ENCODE results near the gene CEBPE. TPM values are rescaled to one million over a fixed set of nuclear protein-coding genes. Genes with fewer than 3 reads are reported as not detected.

The CEBPE gene
- total RNA-seq, 1 experiment from 2014 or later = not detected

- DNase-seq (ENCODE audit: low read depth, low spot score) = no peak
- in situ Hi-C loops (cut with HindIII; ENCODE audit: low pct_unique_long_range_greater_than_20kb, low sequenced_read_pairs) = no loop called here
These were observed 28.6 kb upstream of the CEBPE start for GRCh38 chr14:23147676-23148075.

GRCh38 chr14:23146980-23147379, 27.9 kb upstream of the CEBPE start:
- in situ Hi-C loops (cut with HindIII; ENCODE audit: low pct_unique_long_range_greater_than_20kb, low sequenced_read_pairs) = no loop called here
- DNase-seq (ENCODE audit: low read depth, low spot score) = no peak

- in situ Hi-C loops (cut with HindIII; ENCODE audit: low pct_unique_long_range_greater_than_20kb, low sequenced_read_pairs) = no loop called here
- no peak for DNase-seq (ENCODE audit: low read depth, low spot score)
These were observed 27.4 kb upstream of the CEBPE start for GRCh38 chr14:23146351-23146910.

DNA sequence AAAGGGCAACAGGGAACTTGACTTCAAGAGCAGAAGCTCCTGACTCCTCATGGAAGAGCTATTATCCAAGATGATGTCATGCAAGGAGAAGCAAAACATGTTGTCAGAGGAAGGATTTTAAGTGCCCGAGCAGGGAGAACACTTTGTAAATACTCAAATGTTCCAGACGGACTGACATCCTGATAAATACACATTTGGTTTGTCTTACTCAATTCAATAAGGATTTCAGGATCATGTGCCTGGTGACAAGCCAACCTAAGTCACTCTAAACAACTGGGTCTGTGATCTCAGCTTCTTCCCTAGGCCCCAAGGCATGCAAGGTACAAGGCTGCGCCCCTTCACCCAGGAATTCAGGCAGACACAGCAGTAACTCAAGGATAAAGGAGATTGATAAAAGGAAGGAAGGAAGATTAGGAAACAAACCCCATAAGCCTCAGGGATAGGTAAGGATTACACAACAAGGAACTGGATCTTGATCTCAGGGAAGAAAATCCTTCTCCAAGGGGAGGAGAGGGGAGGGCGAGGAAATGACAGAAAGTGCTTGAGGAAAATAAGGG, 26.8 kb upstream of the CEBPE start:
- in situ Hi-C loops (cut with HindIII; ENCODE audit: low pct_unique_long_range_greater_than_20kb, low sequenced_read_pairs) = no loop called here

DNA sequence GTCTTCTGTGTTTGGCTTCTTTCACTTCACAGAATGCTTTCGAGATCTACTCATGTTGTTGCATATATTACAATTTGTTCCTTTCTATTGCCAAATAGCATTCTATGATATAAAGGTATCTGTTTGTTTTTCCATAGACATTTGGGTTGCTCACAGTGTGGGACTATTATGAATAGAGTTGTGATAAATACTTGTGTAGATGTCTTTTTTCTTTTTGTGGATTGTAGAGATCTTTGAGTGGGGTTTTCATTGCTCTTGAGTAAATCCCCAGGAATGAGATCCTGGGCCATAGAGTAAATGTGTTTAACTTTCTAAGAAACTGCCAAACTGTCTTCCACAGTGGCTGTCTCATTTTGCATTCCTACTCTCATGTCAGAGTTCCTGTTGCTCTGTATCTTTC, 24.9 kb upstream of the CEBPE start:
- no peak for DNase-seq (ENCODE audit: low read depth, low spot score)
- in situ Hi-C loops (cut with HindIII; ENCODE audit: low pct_unique_long_range_greater_than_20kb, low sequenced_read_pairs) = no loop called here

More for the DNA sequence above, 26.8 kb upstream of the CEBPE start:
- peak; percentile 29 for DNase-seq (ENCODE audit: low read depth, low spot score)

DNA sequence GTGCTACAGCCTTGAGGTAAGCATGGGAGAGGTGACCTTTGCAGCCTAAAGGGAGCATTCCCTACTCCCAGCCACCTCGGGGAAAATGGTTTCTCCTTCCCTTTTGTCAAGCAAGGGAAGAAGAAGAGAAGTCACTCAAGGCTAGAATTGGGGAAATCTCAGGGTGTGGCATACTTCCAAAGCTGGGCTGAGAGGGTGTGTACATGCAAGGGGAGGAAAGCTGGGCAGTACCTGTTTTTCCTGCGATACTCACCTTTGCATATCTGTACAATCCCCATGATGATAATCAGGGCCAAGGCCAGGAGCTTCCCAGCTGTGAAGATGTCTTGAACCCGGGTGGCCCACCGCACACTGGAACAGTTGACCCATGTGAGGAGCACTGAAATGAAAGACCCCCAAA, 23.8 kb upstream of the CEBPE start:
- DNase-seq (ENCODE audit: low read depth, low spot score) = no peak
- in situ Hi-C loops (cut with HindIII; ENCODE audit: low pct_unique_long_range_greater_than_20kb, low sequenced_read_pairs) = no loop called here

- DNase-seq (ENCODE audit: low read depth, low spot score) = peak; percentile 95
- in situ Hi-C loops (cut with HindIII; ENCODE audit: low pct_unique_long_range_greater_than_20kb, low sequenced_read_pairs) = no loop called here
These were observed 22.8 kb upstream of the CEBPE start for GRCh38 chr14:23141706-23142444.

GRCh38 chr14:23140371-23140770, 21.3 kb upstream of the CEBPE start:
- in situ Hi-C loops (cut with HindIII; ENCODE audit: low pct_unique_long_range_greater_than_20kb, low sequenced_read_pairs) = no loop called here
- no peak for DNase-seq (ENCODE audit: low read depth, low spot score)

DNA sequence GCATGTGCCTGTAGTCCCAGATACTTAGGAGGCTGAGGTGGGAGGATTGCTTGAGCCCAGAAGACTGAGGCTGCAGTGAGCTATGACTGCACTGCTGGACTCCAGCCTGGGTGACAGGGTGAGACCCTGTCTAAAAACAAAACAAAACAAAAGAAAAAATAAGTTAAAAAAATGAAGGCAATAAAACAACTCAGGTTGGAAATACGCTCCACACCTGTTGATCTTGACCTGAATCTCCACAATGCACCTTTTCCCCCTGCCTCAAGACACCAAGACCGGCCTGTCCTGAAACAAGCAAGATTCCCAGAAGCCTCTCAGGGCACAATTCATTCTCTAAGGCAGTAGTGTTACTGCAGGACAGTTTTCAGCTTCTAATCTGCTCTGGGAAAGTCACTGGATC, 20.8 kb upstream of the CEBPE start:
- DNase-seq (ENCODE audit: low read depth, low spot score) = no peak
- in situ Hi-C loops (cut with HindIII; ENCODE audit: low pct_unique_long_range_greater_than_20kb, low sequenced_read_pairs) = no loop called here

GRCh38 chr14:23137813-23138535, 18.9 kb upstream of the CEBPE start:
- in situ Hi-C loops (cut with HindIII; ENCODE audit: low pct_unique_long_range_greater_than_20kb, low sequenced_read_pairs) = no loop called here
- no peak for DNase-seq (ENCODE audit: low read depth, low spot score)

DNA sequence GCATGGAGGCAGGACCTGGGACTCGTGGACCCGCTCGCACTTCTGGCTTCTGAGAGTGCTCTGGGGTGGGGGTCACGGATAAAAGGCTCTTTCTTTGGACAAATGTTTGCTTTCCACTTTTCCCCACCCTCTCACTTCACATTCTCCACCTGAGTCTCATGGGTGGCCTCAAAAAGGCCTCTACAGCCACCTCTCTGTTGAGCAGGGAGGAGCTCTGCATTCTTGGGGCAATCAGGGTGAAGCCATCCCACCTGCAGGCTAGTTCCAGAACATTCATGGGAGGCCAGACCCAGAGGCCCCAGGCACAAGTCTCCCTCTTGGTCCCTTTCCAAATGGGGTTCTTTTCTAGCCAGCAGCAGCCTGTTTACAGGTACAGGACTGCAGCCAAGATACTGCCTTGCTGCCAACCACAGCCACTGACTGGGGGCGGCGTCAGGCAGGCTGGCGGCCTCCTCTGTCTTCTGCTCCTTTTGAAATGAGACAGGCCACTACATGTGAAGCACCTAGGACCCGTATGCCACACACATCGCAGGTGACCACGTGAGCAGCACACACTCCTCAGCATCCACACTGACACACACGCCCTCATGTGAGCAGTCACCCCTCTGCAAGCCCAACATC, 18.2 kb upstream of the CEBPE start:
- DNase-seq (ENCODE audit: low read depth, low spot score) = no peak
- in situ Hi-C loops (cut with HindIII; ENCODE audit: low pct_unique_long_range_greater_than_20kb, low sequenced_read_pairs) = no loop called here

GRCh38 chr14:23136566-23137133, 17.6 kb upstream of the CEBPE start:
- in situ Hi-C loops (cut with HindIII; ENCODE audit: low pct_unique_long_range_greater_than_20kb, low sequenced_read_pairs) = no loop called here
- no peak for DNase-seq (ENCODE audit: low read depth, low spot score)

- DNase-seq (ENCODE audit: low read depth, low spot score) = no peak
- in situ Hi-C loops (cut with HindIII; ENCODE audit: low pct_unique_long_range_greater_than_20kb, low sequenced_read_pairs) = no loop called here
These were observed 13.9 kb upstream of the CEBPE start for GRCh38 chr14:23132970-23133369.

DNA sequence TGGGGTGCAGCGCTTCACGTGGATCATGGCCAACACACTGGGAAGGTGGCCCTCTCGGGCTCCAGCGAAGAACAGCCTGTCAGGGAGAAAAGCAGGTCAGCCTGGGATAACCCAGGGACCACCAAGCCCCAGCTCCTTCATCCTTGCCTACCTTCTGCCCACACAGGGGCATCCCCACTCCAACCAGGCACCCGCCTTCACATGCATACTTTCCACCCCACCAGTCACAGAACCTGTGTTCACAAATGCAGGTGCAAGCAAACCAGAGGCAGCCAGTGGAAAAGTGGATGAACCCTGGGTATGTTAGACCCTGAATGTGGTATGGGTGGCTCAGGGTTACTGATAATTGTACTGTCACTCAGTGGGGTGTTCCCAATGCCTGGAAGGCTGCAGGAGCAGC, 12.4 kb upstream of the CEBPE start:
- DNase-seq (ENCODE audit: low read depth, low spot score) = no peak
- in situ Hi-C loops (cut with HindIII; ENCODE audit: low pct_unique_long_range_greater_than_20kb, low sequenced_read_pairs) = no loop called here

DNA sequence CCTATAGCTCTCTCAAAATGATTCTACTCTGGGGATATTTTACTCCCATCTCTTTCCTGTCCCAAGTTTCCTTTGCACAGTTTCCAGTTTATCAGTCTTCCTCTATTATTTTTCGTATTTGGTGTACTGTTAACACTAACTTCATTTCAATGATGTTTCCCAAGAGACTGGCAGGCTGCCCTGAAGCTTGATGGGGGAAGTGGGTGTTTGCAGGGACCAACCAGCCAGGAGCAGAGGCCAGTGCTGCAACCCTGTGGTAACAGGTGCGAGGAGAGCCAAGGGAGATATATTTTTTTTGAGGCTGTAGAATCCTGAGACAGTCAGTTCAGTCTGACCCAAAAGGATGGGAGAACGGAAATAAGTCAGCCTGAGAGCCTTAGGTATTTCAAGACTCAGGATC, 11.8 kb upstream of the CEBPE start:
- DNase-seq (ENCODE audit: low read depth, low spot score) = no peak
- in situ Hi-C loops (cut with HindIII; ENCODE audit: low pct_unique_long_range_greater_than_20kb, low sequenced_read_pairs) = no loop called here

DNA sequence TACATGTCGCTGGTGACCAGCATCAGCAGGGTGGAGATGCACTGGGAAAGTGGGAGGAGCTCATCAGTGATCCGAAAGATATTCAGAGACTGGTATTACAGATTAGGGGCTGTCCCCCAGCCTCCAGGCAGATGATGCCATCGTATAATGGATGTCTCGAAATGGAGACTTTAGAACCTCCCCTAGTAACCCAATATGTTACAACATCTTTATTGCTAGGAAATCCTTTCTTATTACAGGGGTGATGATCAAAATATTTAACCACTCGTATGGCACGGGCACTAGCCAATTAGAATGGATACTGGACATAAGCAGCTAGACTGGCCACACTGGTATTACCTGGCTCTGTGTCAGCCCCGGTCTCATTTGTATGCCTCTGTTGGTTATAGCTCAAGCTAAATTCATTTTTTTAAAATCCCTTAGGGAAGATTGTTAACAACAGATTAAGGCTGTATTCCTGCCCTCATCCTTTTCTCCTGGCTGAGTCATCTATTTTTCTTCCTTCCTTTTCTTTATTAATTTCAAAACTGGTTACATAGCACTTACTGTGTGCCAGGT, 10.8 kb upstream of the CEBPE start:
- in situ Hi-C loops (cut with HindIII; ENCODE audit: low pct_unique_long_range_greater_than_20kb, low sequenced_read_pairs) = no loop called here
- no peak for DNase-seq (ENCODE audit: low read depth, low spot score)

- in situ Hi-C loops (cut with HindIII; ENCODE audit: low pct_unique_long_range_greater_than_20kb, low sequenced_read_pairs) = no loop called here
- no peak for DNase-seq (ENCODE audit: low read depth, low spot score)
These were observed 10.1 kb upstream of the CEBPE start for GRCh38 chr14:23128969-23129758.

Data from SK-MEL-5 (cell line).